ENCODE results near the gene GALNT4. TPM values are rescaled to one million over a fixed set of nuclear protein-coding genes. Genes with fewer than 3 reads are reported as not detected.
A peak's percentile ranks its signal among the peaks of the same experiment; 100 is the strongest.

Gene GALNT4
- polyA plus RNA-seq, 3 donors from 2014 or later: 3.4 to 9.7 (median 3.6) TPM

- Mint-ChIP-seq H3K4me3 (peak overlapping the region; percentile 95 to 98 (median 96)), H3K27ac (peak overlapping the region; percentile 75 to 96 (median 92)), H3K27me3 (ENCODE audit: low read depth in 3 of 3) (peaks cover 0 to 4% (median 0%) of the 10 kb centered on the region in 3 donors), H3K4me1 (peaks cover 54 to 62% of the 10 kb centered on the region in 2 donors), H3K36me3 (peaks cover 12 to 19% (median 13%) of the 10 kb centered on the region in 3 donors), H3K9me3 (peaks cover 0 to 1% (median 0%) of the 10 kb centered on the region in 6 donors)
- peak in 1 of 3 donors; percentile 2 for DNase-seq
Observed at GRCh38 chr12:89523843-89524540, 604 bp downstream of the GALNT4 start.

- peak overlapping the region; percentile 95 to 98 (median 96) for H3K4me3 Mint-ChIP-seq
- H3K27ac Mint-ChIP-seq: peak overlapping the region; percentile 75 to 96 (median 92)
- H3K27me3 Mint-ChIP-seq (ENCODE audit: low read depth in 3 of 3): peaks cover 0 to 4% (median 0%) of the 10 kb centered on the region in 3 donors
- H3K4me1 Mint-ChIP-seq: peaks cover 54 to 65% of the 10 kb centered on the region in 2 donors
- no peak for DNase-seq
- H3K36me3 Mint-ChIP-seq: peaks cover 12 to 19% (median 13%) of the 10 kb centered on the region in 3 donors
- peaks cover 0 to 1% (median 0%) of the 10 kb centered on the region in 6 donors for H3K9me3 Mint-ChIP-seq
Observed at GRCh38 chr12:89523393-89523792, 1.2 kb downstream of the GALNT4 start.

- peaks cover 0 to 1% (median 0%) of the 10 kb centered on the region in 6 donors for H3K9me3 Mint-ChIP-seq
- peaks cover 53 to 64% of the 10 kb centered on the region in 2 donors for H3K4me1 Mint-ChIP-seq
- peaks cover 12 to 19% (median 13%) of the 10 kb centered on the region in 3 donors for H3K36me3 Mint-ChIP-seq
- DNase-seq: no peak
- peaks cover 0 to 4% (median 0%) of the 10 kb centered on the region in 3 donors for H3K27me3 Mint-ChIP-seq (ENCODE audit: low read depth in 3 of 3)
- peak overlapping the region; percentile 39 to 81 (median 70) for H3K27ac Mint-ChIP-seq
- H3K4me3 Mint-ChIP-seq: peak overlapping the region; percentile 73 to 96 (median 95)
Observed at GRCh38 chr12:89521364-89522223, 3.0 kb downstream of the GALNT4 start.

GRCh38 chr12:89517720-89518119 lies 6.9 kb downstream of the GALNT4 start:
- Mint-ChIP-seq H3K4me3 (no peak overlapping the region), H3K9me3 (no peaks in the 10 kb centered on the region), H3K36me3 (peaks cover 2 to 6% (median 5%) of the 10 kb centered on the region in 3 donors), H3K4me1 (peaks cover 25 to 44% of the 10 kb centered on the region in 2 donors), H3K27ac (peak overlapping the region in 2 of 6 donors; percentile 18 to 50), H3K27me3 (ENCODE audit: low read depth in 3 of 3) (no peaks in the 10 kb centered on the region)
- no peak for DNase-seq

GRCh38 chr12:89516633-89517032 lies 8.0 kb downstream of the GALNT4 start:
- no peak for DNase-seq
- Mint-ChIP-seq H3K4me1 (peaks cover 14 to 36% of the 10 kb centered on the region in 2 donors), H3K4me3 (no peak overlapping the region), H3K9me3 (no peaks in the 10 kb centered on the region), H3K27ac (no peak overlapping the region), H3K36me3 (peaks cover 0 to 4% (median 0%) of the 10 kb centered on the region in 3 donors), H3K27me3 (ENCODE audit: low read depth in 3 of 3) (no peaks in the 10 kb centered on the region)

- Mint-ChIP-seq H3K9me3 (no peaks in the 10 kb centered on the region), H3K36me3 (no peaks in the 10 kb centered on the region), H3K4me3 (no peak overlapping the region), H3K4me1 (peaks cover 5 to 26% of the 10 kb centered on the region in 2 donors), H3K27ac (no peak overlapping the region), H3K27me3 (ENCODE audit: low read depth in 3 of 3) (no peaks in the 10 kb centered on the region)
- peak; percentile 14 to 26 (median 22) for DNase-seq
Observed at GRCh38 chr12:89514751-89515150, 9.8 kb downstream of the GALNT4 start.

- no peak overlapping the region for H3K4me3 Mint-ChIP-seq
- no peaks in the 10 kb centered on the region for H3K9me3 Mint-ChIP-seq
- H3K27me3 Mint-ChIP-seq (ENCODE audit: low read depth in 3 of 3): no peaks in the 10 kb centered on the region
- no peak for DNase-seq
- H3K4me1 Mint-ChIP-seq: peaks cover 5 to 17% of the 10 kb centered on the region in 2 donors
- H3K36me3 Mint-ChIP-seq: peaks cover 0 to 3% (median 0%) of the 10 kb centered on the region in 3 donors
- H3K27ac Mint-ChIP-seq: no peak overlapping the region
Observed at GRCh38 chr12:89513544-89513943, 11.1 kb downstream of the GALNT4 start.

GRCh38 chr12:89507015-89507824 lies 17.4 kb downstream of the GALNT4 start:
- H3K27me3 Mint-ChIP-seq (ENCODE audit: low read depth in 3 of 3): no peaks in the 10 kb centered on the region
- peaks cover 22 to 36% of the 10 kb centered on the region in 2 donors for H3K4me1 Mint-ChIP-seq
- peaks cover 0 to 1% (median 0%) of the 10 kb centered on the region in 6 donors for H3K9me3 Mint-ChIP-seq
- no peak for DNase-seq
- H3K27ac Mint-ChIP-seq: peak overlapping the region in 2 of 6 donors; percentile 26 to 32
- peaks cover 0 to 9% (median 4%) of the 10 kb centered on the region in 3 donors for H3K36me3 Mint-ChIP-seq
- no peak overlapping the region for H3K4me3 Mint-ChIP-seq

- no peak for DNase-seq
- peaks cover 0 to 1% (median 0%) of the 10 kb centered on the region in 6 donors for H3K9me3 Mint-ChIP-seq
- peak overlapping the region in 3 of 6 donors; percentile 39 to 89 (median 86) for H3K27ac Mint-ChIP-seq
- H3K36me3 Mint-ChIP-seq: peaks cover 0 to 9% (median 4%) of the 10 kb centered on the region in 3 donors
- H3K27me3 Mint-ChIP-seq (ENCODE audit: low read depth in 3 of 3): no peaks in the 10 kb centered on the region
- H3K4me1 Mint-ChIP-seq: peaks cover 22 to 42% of the 10 kb centered on the region in 2 donors
- peak overlapping the region in 1 of 5 donors; percentile 25 for H3K4me3 Mint-ChIP-seq
Observed at GRCh38 chr12:89506050-89506449, 18.5 kb downstream of the GALNT4 start.

- peak overlapping the region in 1 of 6 donors; percentile 14 for H3K27ac Mint-ChIP-seq
- H3K4me3 Mint-ChIP-seq: no peak overlapping the region
- H3K36me3 Mint-ChIP-seq: peaks cover 4 to 9% (median 5%) of the 10 kb centered on the region in 3 donors
Observed at GRCh38 chr12:89504560-89505346, 19.8 kb downstream of the GALNT4 start.

GRCh38 chr12:89501793-89502192 lies 22.8 kb downstream of the GALNT4 start:
- H3K9me3 Mint-ChIP-seq: peaks cover 0 to 1% (median 0%) of the 10 kb centered on the region in 6 donors
- H3K27ac Mint-ChIP-seq: peak overlapping the region in 2 of 6 donors; percentile 19 to 43
- peaks cover 0 to 7% (median 0%) of the 10 kb centered on the region in 3 donors for H3K27me3 Mint-ChIP-seq (ENCODE audit: low read depth in 3 of 3)
- peaks cover 15 to 18% (median 16%) of the 10 kb centered on the region in 3 donors for H3K36me3 Mint-ChIP-seq
- no peak for DNase-seq
- H3K4me1 Mint-ChIP-seq: peaks cover 14 to 36% of the 10 kb centered on the region in 2 donors
- H3K4me3 Mint-ChIP-seq: no peak overlapping the region

More at GRCh38 chr12:89504560-89505346, 19.8 kb downstream of the GALNT4 start:
- H3K9me3 Mint-ChIP-seq: peaks cover 0 to 1% (median 0%) of the 10 kb centered on the region in 6 donors
- H3K4me1 Mint-ChIP-seq: peaks cover 16 to 41% of the 10 kb centered on the region in 2 donors
- H3K27me3 Mint-ChIP-seq (ENCODE audit: low read depth in 3 of 3): no peaks in the 10 kb centered on the region
- DNase-seq: no peak

- Mint-ChIP-seq H3K36me3 (peaks cover 5 to 18% (median 16%) of the 10 kb centered on the region in 3 donors), H3K27me3 (ENCODE audit: low read depth in 3 of 3) (peaks cover 0 to 7% (median 0%) of the 10 kb centered on the region in 3 donors), H3K4me1 (peaks cover 9 to 25% of the 10 kb centered on the region in 2 donors), H3K27ac (no peak overlapping the region), H3K4me3 (no peak overlapping the region), H3K9me3 (no peaks in the 10 kb centered on the region)
- no peak for DNase-seq
Observed at GRCh38 chr12:89499857-89500256, 24.7 kb downstream of the GALNT4 start.
